GM13977 (cell line): ENCODE measurements around the gene NFIC.
"Not testable (repeated sequence)": the region's sequence is repeated elsewhere in the genome, so short reads cannot be mapped to it uniquely, and the experiment has no call there.

Experiments used
- DNase-seq: peaks from one replicate; pipeline ENCODE4 v3.0.0; 2012; ENCODE audit warnings: low spot score
- CTCF ChIP-seq: IDR thresholded peaks from 2 replicates; pipeline ENCODE4 v1.5.1; 2012; ENCODE audit warnings: mild to moderate bottlenecking, control low read depth; ENCODE audit not compliant: insufficient read depth; ENCODE audit errors: extremely low read depth, missing control alignments
- in situ Hi-C: fragments of 300-500 bp; cut with MboI; formaldehyde crosslinking; loops from one replicate; pipeline ENCODE4 v1.12.0; 2022; ENCODE audit warnings: low sequenced_read_pairs, low pct_unique_long_range_greater_than_20kb, mixed read lengths, inconsistent platforms; ENCODE audit not compliant: unreplicated experiment

The NFIC gene

GRCh38 chr19:3338541-3339181, 27.7 kb upstream of the NFIC start:
- DNase-seq: no peak
- in situ Hi-C loops: no loop called here
- TF ChIP-seq CTCF: no peak

GRCh38 chr19:3340340-3340739, 26.0 kb upstream of the NFIC start:
- no peak for DNase-seq
- in situ Hi-C loops: no loop called here
- TF ChIP-seq CTCF: no peak

- no peak for DNase-seq
- in situ Hi-C loops: no loop called here
- no peak for TF ChIP-seq CTCF
These were observed 24.1 kb upstream of the NFIC start for GRCh38 chr19:3342246-3342645.

GRCh38 chr19:3342962-3343361, 23.4 kb upstream of the NFIC start:
- DNase-seq, in situ Hi-C loops: not testable (repeated sequence)

GRCh38 chr19:3343619-3344502, 22.5 kb upstream of the NFIC start:
- DNase-seq: peak; percentile 70
- in situ Hi-C loops: no loop called here
- TF ChIP-seq CTCF: peak; percentile 24

- in situ Hi-C loops: no loop called here
- TF ChIP-seq CTCF: no peak
- DNase-seq: no peak
These were observed 21.5 kb upstream of the NFIC start for GRCh38 chr19:3344608-3345598.
